Stomach (tissue), 9 donors: Measurements from ENCODE around the gene STXBP2. TPM values are rescaled to one million over a fixed set of nuclear protein-coding genes. Genes with fewer than 3 reads are reported as not detected.

ENCODE experiments used
- DNase-seq, 2 donors: peaks; one replicate each; pipeline versions ENCODE4 v3.0.0 to v3.0.0-alpha.2; 2013 to 2019
- H3K27ac ChIP-seq, 5 donors: fragments of 200-600 bp in 4 of 5; sonication (generic) in 4 of 5; one replicate each; pipeline ENCODE4 v1.5.1; 2013 to 2019; ENCODE audit warnings: mild to moderate bottlenecking in 1 of 5, moderate library complexity in 1 of 5
- H3K27me3 ChIP-seq, 3 donors: fragments of 200-600 bp; sonication (generic); one replicate each; pipeline ENCODE4 v1.5.1; 2017 to 2019; ENCODE audit warnings: mixed run types in 1 of 3
- H3K36me3 ChIP-seq, 4 donors: fragments of 200-600 bp; sonication (generic); 1 replicate in 3 of 4; 2 replicates in 1 of 4; pipeline ENCODE4 v1.5.1; 2016 to 2019
- H3K4me1 ChIP-seq, 4 donors: fragments of 200-600 bp; sonication (generic); one replicate each; pipeline ENCODE4 v1.5.1; 2016 to 2019
- H3K4me3 ChIP-seq, 4 donors: fragments of 200-600 bp; sonication (generic) in 3 of 4; one replicate each; pipeline ENCODE4 v1.5.1; 2016 to 2019; ENCODE audit warnings: mild to moderate bottlenecking in 1 of 4
- H3K9me3 ChIP-seq, 4 donors: fragments of 200-600 bp; sonication (generic); one replicate each; pipeline ENCODE4 v1.5.1; 2016 to 2019
- EP300 ChIP-seq: sonication (generic); formaldehyde crosslinking; IDR thresholded peaks from one replicate; pipeline ENCODE4 v1.6.1; 2017; ENCODE audit warnings: antibody characterized with exemption
- POLR2A ChIP-seq, 4 donors: fragments of 450-650 bp; IDR thresholded peaks; one replicate each; pipeline ENCODE4 v1.6.1; 2016; ENCODE audit warnings: antibody characterized with exemption in 4 of 4, control low read depth in 2 of 4, mild to moderate bottlenecking in 1 of 4, moderate library complexity in 1 of 4
- POLR2AphosphoS5 ChIP-seq, 3 donors: sonication (generic); formaldehyde crosslinking; IDR thresholded peaks; one replicate each; pipeline ENCODE4 v1.6.1; 2016; ENCODE audit warnings: antibody characterized with exemption in 3 of 3
- WGBS, 5 donors: extraction: QIAGEN DNeasy Blood & Tissue Kit in 3 of 5; methylation state at CpG; one replicate each; pipeline versions ENCODE4 v1.1.5 to v1.1.7; 2013 to 2018; 5-methylcytosine and 5-hydroxymethylcytosine counted together
- intact Hi-C: fragments of 100-400 bp; cut with DNase I; formaldehyde crosslinking; loops from one replicate; pipeline ENCODE4 v1.15.1; 2023; ENCODE audit warnings: low total_unique reads
- polyA plus RNA-seq, 3 donors: library from polyadenylated mRNA; stranded (reverse); fragments of 200-250 nt; gene quantifications; one replicate each; pipeline ENCODE4 v1.2.3, GENCODE V29; 2013
- total RNA-seq, 5 donors: library from RNA; depleted of rRNA; stranded (reverse); fragments of >200 nt; gene quantifications; one replicate each; pipeline versions ENCODE4 v1.1.0 to v1.2.3, GENCODE V29; 2014 to 2016
- TF ChIP-seq, protein P1 (sequence below), 7 experiments: fragments of 450-650 bp in 4 of 7; fragments of 200-600 bp in 3 of 7; sonication (generic) in 3 of 7; IDR thresholded peaks; one replicate each; pipeline ENCODE4 v1.5.1; 2016 to 2019; ENCODE audit warnings: antibody characterized with exemption in 7 of 7, control low read depth in 2 of 7, mild to moderate bottlenecking in 1 of 7
- donor health status: healthy with polysubstance abuse.
- donor health status: Bipolar disorder and iron deficiency.
- donor health status: healthy.

Gene STXBP2
- total and polyA plus RNA-seq, 8 donors, result 46.6 to 734 (median 138) TPM

- Histone ChIP-seq H3K27ac (peak overlapping the region in 2 of 5 donors; percentile 35 to 72), H3K4me1 (peaks cover 0 to 24% (median 14%) of the 10 kb centered on the region in 4 donors), H3K4me3 (no peak overlapping the region), H3K9me3 (no peaks in the 10 kb centered on the region), H3K27me3 (peaks cover 0 to 23% (median 0%) of the 10 kb centered on the region in 3 donors), H3K36me3 (no peaks in the 10 kb centered on the region)
- intact Hi-C loops, result no loop called here
- 60 to 82% (median 75%) methylated on average over 8 of the region's 8 CpGs for WGBS, 5 donors
- no peak for DNase-seq
- TF ChIP-seq POLR2A (IDR thresholded peaks at IDR 0.05), result no peak
- no peak for TF ChIP-seq EP300
- TF ChIP-seq, protein P1, sequence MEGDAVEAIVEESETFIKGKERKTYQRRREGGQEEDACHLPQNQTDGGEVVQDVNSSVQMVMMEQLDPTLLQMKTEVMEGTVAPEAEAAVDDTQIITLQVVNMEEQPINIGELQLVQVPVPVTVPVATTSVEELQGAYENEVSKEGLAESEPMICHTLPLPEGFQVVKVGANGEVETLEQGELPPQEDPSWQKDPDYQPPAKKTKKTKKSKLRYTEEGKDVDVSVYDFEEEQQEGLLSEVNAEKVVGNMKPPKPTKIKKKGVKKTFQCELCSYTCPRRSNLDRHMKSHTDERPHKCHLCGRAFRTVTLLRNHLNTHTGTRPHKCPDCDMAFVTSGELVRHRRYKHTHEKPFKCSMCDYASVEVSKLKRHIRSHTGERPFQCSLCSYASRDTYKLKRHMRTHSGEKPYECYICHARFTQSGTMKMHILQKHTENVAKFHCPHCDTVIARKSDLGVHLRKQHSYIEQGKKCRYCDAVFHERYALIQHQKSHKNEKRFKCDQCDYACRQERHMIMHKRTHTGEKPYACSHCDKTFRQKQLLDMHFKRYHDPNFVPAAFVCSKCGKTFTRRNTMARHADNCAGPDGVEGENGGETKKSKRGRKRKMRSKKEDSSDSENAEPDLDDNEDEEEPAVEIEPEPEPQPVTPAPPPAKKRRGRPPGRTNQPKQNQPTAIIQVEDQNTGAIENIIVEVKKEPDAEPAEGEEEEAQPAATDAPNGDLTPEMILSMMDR (IDR thresholded peaks at IDR 0.05), result no peak
- no peak for TF ChIP-seq POLR2AphosphoS5 (IDR thresholded peaks at IDR 0.05)
These were observed 18.7 kb downstream of the STXBP2 start for GRCh38 chr19:7655581-7655980.

- WGBS, 5 donors, result 36 to 46% (median 46%) methylated on average over 14 of the region's 14 CpGs
- no peak for TF ChIP-seq EP300
- no peak for TF ChIP-seq POLR2AphosphoS5 (IDR thresholded peaks at IDR 0.05)
- no peak for TF ChIP-seq POLR2A (IDR thresholded peaks at IDR 0.05)
- TF ChIP-seq, protein P1 (IDR thresholded peaks at IDR 0.05), result no peak
- no peaks in the 10 kb centered on the region for H3K36me3 ChIP-seq
- no peak overlapping the region for H3K4me3 ChIP-seq
- intact Hi-C loops, result no loop called here
- H3K4me1 ChIP-seq, result peaks cover 0 to 15% (median 8%) of the 10 kb centered on the region in 4 donors
- DNase-seq, result no peak
- no peaks in the 10 kb centered on the region for H3K9me3 ChIP-seq
- peaks cover 0 to 18% (median 0%) of the 10 kb centered on the region in 3 donors for H3K27me3 ChIP-seq
- peak overlapping the region in 2 of 5 donors; percentile 57 to 72 for H3K27ac ChIP-seq
These were observed 20.3 kb downstream of the STXBP2 start for GRCh38 chr19:7657131-7657751.

- Histone ChIP-seq H3K36me3 (no peaks in the 10 kb centered on the region), H3K4me3 (no peak overlapping the region), H3K9me3 (no peaks in the 10 kb centered on the region), H3K4me1 (peaks cover 0 to 7% (median 0%) of the 10 kb centered on the region in 4 donors), H3K27ac (peak overlapping the region in 2 of 5 donors; percentile 57 to 72), H3K27me3 (peaks cover 0 to 29% (median 0%) of the 10 kb centered on the region in 3 donors)
- intact Hi-C loops, result no loop called here
- TF ChIP-seq POLR2AphosphoS5 (IDR thresholded peaks at IDR 0.05), result no peak
- no peak for TF ChIP-seq EP300
- no peak for TF ChIP-seq POLR2A (IDR thresholded peaks at IDR 0.05)
- TF ChIP-seq, protein P1 (IDR thresholded peaks at IDR 0.05), result no peak
- DNase-seq, result peak in 1 of 2 donors; percentile 60
- 29 to 33% (median 31%) methylated on average over 9 of the region's 9 CpGs for WGBS, 5 donors
These were observed 21.3 kb downstream of the STXBP2 start for GRCh38 chr19:7658219-7658686.

DNA sequence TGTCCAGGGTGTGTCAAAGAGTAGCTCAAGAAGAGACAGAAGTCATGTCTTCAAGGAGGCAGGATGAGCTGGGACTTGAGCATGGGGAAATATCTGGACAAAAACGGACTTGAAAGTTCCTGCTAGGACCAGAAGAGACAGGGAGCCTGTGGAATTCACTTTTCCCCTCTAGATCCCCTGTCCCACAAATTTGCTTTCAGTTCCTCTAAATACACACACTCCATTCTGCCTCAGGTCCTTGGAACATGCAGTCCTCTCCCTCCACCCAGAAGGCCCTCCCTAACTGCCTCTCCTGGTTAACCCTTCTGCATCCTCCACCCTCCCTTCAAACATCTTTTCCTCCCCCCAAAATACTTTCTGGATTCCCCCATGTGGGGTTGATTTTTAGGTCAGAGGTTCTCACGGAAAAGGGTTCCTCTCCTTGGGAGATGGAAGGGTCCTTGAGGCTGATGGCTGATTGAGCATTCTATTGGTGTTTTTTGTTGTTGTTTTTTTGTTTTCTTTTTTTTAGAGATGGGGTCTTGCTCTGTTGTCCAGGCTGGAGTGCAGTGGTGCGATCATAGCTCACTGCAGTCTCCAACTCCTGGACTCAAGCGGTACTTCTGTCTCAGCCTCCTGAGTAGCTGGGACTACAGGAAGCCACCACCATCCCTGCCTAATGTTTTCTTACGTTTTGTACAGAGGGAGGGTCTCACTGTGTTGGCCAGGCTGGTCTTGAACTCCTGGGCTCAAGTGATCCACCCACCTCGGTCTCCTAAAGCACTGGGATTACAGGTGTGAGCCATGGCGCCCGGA lies 25.0 kb downstream of the STXBP2 start:
- Histone ChIP-seq H3K9me3 (no peaks in the 10 kb centered on the region), H3K27ac (no peak overlapping the region), H3K4me3 (no peak overlapping the region), H3K36me3 (no peaks in the 10 kb centered on the region), H3K4me1 (peaks cover 0 to 7% (median 0%) of the 10 kb centered on the region in 4 donors), H3K27me3 (peaks cover 0 to 45% (median 0%) of the 10 kb centered on the region in 3 donors)
- DNase-seq, result no peak
- TF ChIP-seq POLR2A (IDR thresholded peaks at IDR 0.05) (no peak), POLR2AphosphoS5 (IDR thresholded peaks at IDR 0.05) (no peak), EP300 (no peak)
- TF ChIP-seq, protein P1 (IDR thresholded peaks at IDR 0.05), result no peak
- WGBS, 5 donors, result 72 to 82% (median 75%) methylated on average over 8 of the region's 8 CpGs
- intact Hi-C loops, result no loop called here
